Frontal cortex (tissue), 4 donors: ENCODE data around the gene PRXL2A. TPM values are rescaled to one million over a fixed set of nuclear protein-coding genes. Genes with fewer than 3 reads are reported as not detected.

Experiments used
- DNase-seq, 2 donors: peaks; one replicate each; pipeline ENCODE4 v3.0.0; 2012; ENCODE audit warnings: low spot score in 2 of 2
- FAIRE-seq: peaks from 2 replicates; lab custom pipeline; 2012; peaks lifted over from hg19 to GRCh38; lab: Jason Lieb, UNC
- total RNA-seq: library from RNA; depleted of rRNA; stranded (reverse); fragments of >200 nt; gene quantifications from one replicate; pipeline ENCODE4 v1.2.3, GENCODE V29; 2014
- donor health status: control.
- donor health status: control.
- donor health status: control.

PRXL2A gene
- total RNA-seq, 1 donor from 2014 or later, result 80.3 TPM

GRCh38 chr10:80441831-80442230, 33.5 kb downstream of the PRXL2A start:
- FAIRE-seq (no peak), DNase-seq (no peak)

GRCh38 chr10:80442879-80443278, 34.5 kb downstream of the PRXL2A start:
- FAIRE-seq (no peak), DNase-seq (no peak)

- no peak for FAIRE-seq
- no peak for DNase-seq
Measured at GRCh38 chr10:80443531-80443974, 35.2 kb downstream of the PRXL2A start.

- DNase-seq, result no peak
- no peak for FAIRE-seq
Measured at GRCh38 chr10:80444124-80444523, 35.8 kb downstream of the PRXL2A start.

GRCh38 chr10:80444646-80445319, 36.4 kb downstream of the PRXL2A start:
- FAIRE-seq (no peak), DNase-seq (peak; percentile 69 to 79)

GRCh38 chr10:80447436-80448190, 39.3 kb downstream of the PRXL2A start:
- no peak for FAIRE-seq
- DNase-seq, result no peak

- FAIRE-seq, result no peak
- no peak for DNase-seq
Measured at GRCh38 chr10:80448209-80448942, 40.0 kb downstream of the PRXL2A start.

GRCh38 chr10:80449520-80449919, 41.2 kb downstream of the PRXL2A start:
- FAIRE-seq (no peak), DNase-seq (no peak)

GRCh38 chr10:80451132-80451531, 42.8 kb downstream of the PRXL2A start:
- DNase-seq, result no peak

GRCh38 chr10:80452069-80452468, 43.7 kb downstream of the PRXL2A start:
- FAIRE-seq, result no peak

More at GRCh38 chr10:80451132-80451531, 42.8 kb downstream of the PRXL2A start:
- FAIRE-seq, result no peak

GRCh38 chr10:80452640-80453039, 44.3 kb downstream of the PRXL2A start:
- no peak for DNase-seq
- FAIRE-seq, result no peak

More at GRCh38 chr10:80452069-80452468, 43.7 kb downstream of the PRXL2A start:
- no peak for DNase-seq

GRCh38 chr10:80453056-80453841, 44.9 kb downstream of the PRXL2A start:
- no peak for FAIRE-seq
- no peak for DNase-seq

- peak; percentile 91 to 97 for DNase-seq
- FAIRE-seq, result no peak
Measured at GRCh38 chr10:80453842-80454512, 45.6 kb downstream of the PRXL2A start, which contains the start of gene TSPAN14. Gene TSPAN14 (plus strand): TSS chr10:80454310. CDS start chr10:80489234, 34,924 bp downstream.

- DNase-seq (peak in 1 of 2 donors; percentile 61), FAIRE-seq (no peak)
Measured at GRCh38 chr10:80454513-80455460, 46.4 kb downstream of the PRXL2A start.

- DNase-seq (no peak), FAIRE-seq (no peak)
Measured at GRCh38 chr10:80455461-80456349, 47.4 kb downstream of the PRXL2A start.

GRCh38 chr10:80457554-80458262, 49.4 kb downstream of the PRXL2A start:
- FAIRE-seq, result no peak
- no peak for DNase-seq
